HEK293 (cell line): ENCODE measurements around the gene SPOCK1.

ENCODE experiments used
- CTCF ChIA-PET: fragments of 350-600 bp; formaldehyde crosslinking; extraction: SDS; loops from one replicate; lab custom pipeline; 2021; ENCODE audit warnings: antibody characterized with exemption; lab: Yijun Ruan, JAX
- POLR2A ChIA-PET: fragments of 300-600 bp; formaldehyde crosslinking; extraction: SDS; loops from one replicate; lab custom pipeline; 2020; ENCODE audit warnings: antibody characterized with exemption, inconsistent platforms; lab: Yijun Ruan, JAX
- H3K27ac ChIP-seq: fragments of 200-500 bp; sonication (Bioruptor generic); 2 replicates; pipeline ENCODE4 v1.5.1; 2014; ENCODE audit warnings: low read depth, low read length, control low read depth, inconsistent platforms; ENCODE audit errors: extremely low read depth
- H3K36me3 ChIP-seq, 2 experiments: fragments of 200-500 bp in 1 of 2; sonication (Bioruptor generic) in 1 of 2; 1 replicate in 1 of 2; 2 replicates in 1 of 2; pipeline ENCODE4 v1.5.1; 2014 to 2017; ENCODE audit warnings: inconsistent platforms in 2 of 2, low read length in 2 of 2; ENCODE audit not compliant: control insufficient read depth in 2 of 2, insufficient read depth in 1 of 2
- H3K4me1 ChIP-seq: fragments of 200-500 bp; sonication (Bioruptor generic); 2 replicates; pipeline ENCODE4 v1.5.1; 2014; ENCODE audit warnings: mild to moderate bottlenecking, low read length, inconsistent platforms; ENCODE audit not compliant: control insufficient read depth, insufficient read depth
- H3K4me3 ChIP-seq: 2 replicates; pipeline ENCODE4 v1.5.1; 2011; ENCODE audit warnings: low read depth, mild to moderate bottlenecking, control low read depth, low read length, moderate library complexity
- H3K9me3 ChIP-seq: fragments of 200-500 bp; sonication (Bioruptor generic); 2 replicates; pipeline ENCODE4 v1.5.1; 2014; ENCODE audit warnings: low read depth, low read length, inconsistent platforms; ENCODE audit not compliant: control insufficient read depth, insufficient read depth
- INSM2 ChIP-seq: fragments of 450-650 bp; formaldehyde crosslinking; IDR thresholded peaks from 2 replicates; pipeline ENCODE4 v1.5.1; 2016; ENCODE audit warnings: missing biosample characterization, missing genetic modification characterization
- KLF1 ChIP-seq: fragments of 450-650 bp; formaldehyde crosslinking; IDR thresholded peaks from 2 replicates; pipeline ENCODE4 v1.5.1; 2016; ENCODE audit warnings: missing biosample characterization, missing genetic modification characterization
- KLF7 ChIP-seq: fragments of 450-650 bp; formaldehyde crosslinking; IDR thresholded peaks from 2 replicates; pipeline ENCODE4 v1.5.1; 2016; ENCODE audit warnings: missing biosample characterization, missing genetic modification characterization, borderline replicate concordance
- PRDM4 ChIP-seq: fragments of 450-650 bp; formaldehyde crosslinking; IDR thresholded peaks from 2 replicates; pipeline ENCODE4 v1.5.1; 2017; ENCODE audit warnings: missing biosample characterization, missing genetic modification characterization
- REPIN1 ChIP-seq: fragments of 450-650 bp; formaldehyde crosslinking; IDR thresholded peaks from 2 replicates; pipeline ENCODE4 v1.5.1; 2017; ENCODE audit warnings: missing biosample characterization, missing genetic modification characterization, low read depth
- SETDB1 ChIP-seq: IDR thresholded peaks from one replicate; pipeline ENCODE4 v1.6.1; 2017; ENCODE audit warnings: mild to moderate bottlenecking, low read length, moderate library complexity, mixed read lengths; ENCODE audit not compliant: insufficient read length
- WT1 ChIP-seq: fragments of 450-650 bp; formaldehyde crosslinking; IDR thresholded peaks from 2 replicates; pipeline ENCODE4 v1.5.1; 2016; ENCODE audit warnings: missing biosample characterization, missing genetic modification characterization
- ZFP37 ChIP-seq: fragments of 450-650 bp; formaldehyde crosslinking; IDR thresholded peaks from 2 replicates; pipeline ENCODE4 v1.5.1; 2016; ENCODE audit warnings: missing biosample characterization, missing genetic modification characterization
- ZNF121 ChIP-seq: fragments of 450-650 bp; formaldehyde crosslinking; IDR thresholded peaks from 2 replicates; pipeline ENCODE4 v1.5.1; 2016; ENCODE audit warnings: missing biosample characterization, missing genetic modification characterization
- ZNF513 ChIP-seq: fragments of 450-650 bp; IDR thresholded peaks from 2 replicates; pipeline ENCODE4 v1.5.1; 2018; ENCODE audit warnings: missing biosample characterization, missing genetic modification characterization
- ZNF558 ChIP-seq: fragments of 450-650 bp; formaldehyde crosslinking; IDR thresholded peaks from 2 replicates; pipeline ENCODE4 v1.5.1; 2016; ENCODE audit warnings: missing biosample characterization, missing genetic modification characterization
- ZNF623 ChIP-seq: fragments of 450-650 bp; formaldehyde crosslinking; IDR thresholded peaks from 2 replicates; pipeline ENCODE4 v1.5.1; 2016; ENCODE audit warnings: missing biosample characterization, missing genetic modification characterization
- ZNF629 ChIP-seq: fragments of 450-650 bp; formaldehyde crosslinking; IDR thresholded peaks from 2 replicates; pipeline ENCODE4 v1.5.1; 2017; ENCODE audit warnings: missing biosample characterization, missing genetic modification characterization
- ZNF692 ChIP-seq: fragments of 450-650 bp; formaldehyde crosslinking; IDR thresholded peaks from 2 replicates; pipeline ENCODE4 v1.5.1; 2016; ENCODE audit warnings: missing biosample characterization, missing genetic modification characterization
- TF ChIP-seq, protein P1 (sequence below): fragments of 450-650 bp; formaldehyde crosslinking; IDR thresholded peaks from 2 replicates; pipeline ENCODE4 v1.5.1; 2016; ENCODE audit warnings: missing biosample characterization, missing genetic modification characterization
- TF ChIP-seq, protein P2 (sequence below): fragments of 450-650 bp; formaldehyde crosslinking; IDR thresholded peaks from 2 replicates; pipeline ENCODE4 v1.5.1; 2016; ENCODE audit warnings: missing biosample characterization, missing genetic modification characterization

SPOCK1 gene

DNA sequence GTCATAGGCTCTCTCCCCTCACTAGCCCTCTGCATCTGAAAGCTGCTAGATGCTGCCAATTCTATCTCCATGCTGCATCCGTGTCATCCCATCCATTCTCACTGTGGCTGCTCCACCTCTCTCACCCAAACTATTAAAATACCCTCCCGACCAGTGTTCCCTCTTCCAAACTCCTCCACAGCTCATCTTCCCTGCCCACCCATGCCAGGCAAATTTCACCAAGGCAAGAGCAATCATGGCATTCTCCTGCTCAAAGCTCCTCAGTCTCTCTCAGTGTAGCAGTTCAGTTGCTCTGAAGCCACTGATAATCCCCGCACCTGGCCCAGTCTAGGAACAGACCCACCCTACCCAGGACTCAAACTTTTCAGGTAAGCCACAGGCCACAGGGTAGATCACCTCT lies 48.4 kb downstream of the SPOCK1 start (continued):
- no peak for TF ChIP-seq WT1
- no peak for TF ChIP-seq ZNF629 (tag by site-specific recombination)

GRCh38 chr5:137448868-137449267 lies 50.3 kb downstream of the SPOCK1 start:
- ChIA-PET CTCF (no interaction called here), POLR2A (no interaction called here)

More at GRCh38 chr5:137448868-137449267, 50.3 kb downstream of the SPOCK1 start:
- no peak for TF ChIP-seq ZNF121 (tag by site-specific recombination)
- TF ChIP-seq ZNF692 (tag by site-specific recombination), result no peak
- TF ChIP-seq ZNF623 (tag by site-specific recombination), result no peak
- TF ChIP-seq REPIN1, result no peak
- TF ChIP-seq, protein P1, sequence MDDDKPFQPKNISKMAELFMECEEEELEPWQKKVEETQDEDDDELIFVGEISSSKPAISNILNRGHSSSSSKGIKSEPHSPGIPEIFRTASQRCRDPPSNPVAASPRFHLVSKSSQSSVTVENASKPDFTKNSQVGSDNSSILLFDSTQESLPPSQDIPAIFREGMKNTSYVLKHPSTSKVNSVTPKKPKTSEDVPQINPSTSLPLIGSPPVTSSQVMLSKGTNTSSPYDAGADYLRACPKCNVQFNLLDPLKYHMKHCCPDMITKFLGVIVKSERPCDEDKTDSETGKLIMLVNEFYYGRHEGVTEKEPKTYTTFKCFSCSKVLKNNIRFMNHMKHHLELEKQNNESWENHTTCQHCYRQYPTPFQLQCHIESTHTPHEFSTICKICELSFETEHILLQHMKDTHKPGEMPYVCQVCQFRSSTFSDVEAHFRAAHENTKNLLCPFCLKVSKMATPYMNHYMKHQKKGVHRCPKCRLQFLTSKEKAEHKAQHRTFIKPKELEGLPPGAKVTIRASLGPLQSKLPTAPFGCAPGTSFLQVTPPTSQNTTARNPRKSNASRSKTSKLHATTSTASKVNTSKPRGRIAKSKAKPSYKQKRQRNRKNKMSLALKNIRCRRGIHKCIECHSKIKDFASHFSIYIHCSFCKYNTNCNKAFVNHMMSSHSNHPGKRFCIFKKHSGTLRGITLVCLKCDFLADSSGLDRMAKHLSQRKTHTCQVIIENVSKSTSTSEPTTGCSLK (tag by site-specific recombination), result no peak
- TF ChIP-seq, protein P2, sequence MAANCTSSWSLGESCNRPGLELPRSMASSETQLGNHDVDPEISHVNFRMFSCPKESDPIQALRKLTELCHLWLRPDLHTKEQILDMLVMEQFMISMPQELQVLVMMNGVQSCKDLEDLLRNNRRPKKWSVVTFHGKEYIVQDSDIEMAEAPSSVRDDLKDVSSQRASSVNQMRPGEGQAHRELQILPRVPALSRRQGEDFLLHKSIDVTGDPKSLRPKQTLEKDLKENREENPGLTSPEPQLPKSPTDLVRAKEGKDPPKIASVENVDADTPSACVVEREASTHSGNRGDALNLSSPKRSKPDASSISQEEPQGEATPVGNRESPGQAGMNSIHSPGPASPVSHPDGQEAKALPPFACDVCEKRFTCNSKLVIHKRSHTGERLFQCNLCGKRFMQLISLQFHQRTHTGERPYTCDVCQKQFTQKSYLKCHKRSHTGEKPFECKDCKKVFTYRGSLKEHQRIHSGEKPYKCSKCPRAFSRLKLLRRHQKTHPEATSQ (tag by site-specific recombination), result no peak
- TF ChIP-seq ZNF513 (tag by site-specific recombination), result no peak
- no peak for TF ChIP-seq ZNF629 (tag by site-specific recombination)
- no peak for TF ChIP-seq PRDM4 (tag by site-specific recombination)
- TF ChIP-seq KLF1 (tag by site-specific recombination), result no peak
- no peak for TF ChIP-seq INSM2 (tag by site-specific recombination)
- TF ChIP-seq ZNF558 (tag by site-specific recombination), result no peak
- no peak for TF ChIP-seq KLF7 (tag by site-specific recombination)
- no peak for TF ChIP-seq SETDB1
- no peak for TF ChIP-seq ZFP37
- Histone ChIP-seq H3K9me3 (no peaks in the 10 kb centered on the region), H3K4me1 (no peaks in the 10 kb centered on the region), H3K27ac (no peak overlapping the region), H3K4me3 (no peak overlapping the region), H3K36me3 (no peaks in the 10 kb centered on the region)
